ENCODE results near the gene TTC39B. TPM values are rescaled to one million over a fixed set of nuclear protein-coding genes. Genes with fewer than 3 reads are reported as not detected.

The TTC39B gene
- total and polyA plus RNA-seq, 11 donors, result 0.42 to 5.9 (median 1.2) TPM

DNA sequence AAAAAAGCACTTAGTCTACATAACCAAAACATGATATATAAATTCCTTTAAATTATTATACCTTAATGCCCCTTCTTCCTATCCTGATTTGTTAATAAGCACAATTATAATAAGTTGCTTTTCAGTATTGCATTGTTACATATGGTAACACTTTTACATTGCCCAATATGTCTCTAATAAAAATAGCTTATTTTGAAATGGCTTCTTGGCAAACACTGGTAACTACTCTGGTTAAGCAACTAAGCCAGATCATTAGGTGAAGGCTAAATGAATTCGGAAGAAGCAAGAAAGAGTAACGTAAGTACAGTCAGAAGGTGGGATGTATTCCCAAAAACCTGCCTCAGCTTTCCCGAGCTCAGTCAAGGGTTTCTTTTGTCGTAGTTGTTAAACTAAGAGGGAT lies 85.3 kb downstream of the TTC39B start:
- intact Hi-C loops (cut with DNase I), result no loop called here
- Histone ChIP-seq H3K4me1 (no peaks in the 10 kb centered on the region), H3K36me3 (peaks cover 0 to 9% (median 3%) of the 10 kb centered on the region in 9 donors), H3K9me3 (no peaks in the 10 kb centered on the region), H3K27ac (no peak overlapping the region), H3K4me3 (no peak overlapping the region), H3K27me3 (no peaks in the 10 kb centered on the region)
- WGBS, 4 donors, result 84 to 97% (median 90%) methylated on average over 4 of the region's 4 CpGs
- ATAC-seq, result no peak
- no peak for DNase-seq
- TF ChIP-seq POLR2A (IDR thresholded peaks at IDR 0.05), result no peak
- TF ChIP-seq, protein P1, sequence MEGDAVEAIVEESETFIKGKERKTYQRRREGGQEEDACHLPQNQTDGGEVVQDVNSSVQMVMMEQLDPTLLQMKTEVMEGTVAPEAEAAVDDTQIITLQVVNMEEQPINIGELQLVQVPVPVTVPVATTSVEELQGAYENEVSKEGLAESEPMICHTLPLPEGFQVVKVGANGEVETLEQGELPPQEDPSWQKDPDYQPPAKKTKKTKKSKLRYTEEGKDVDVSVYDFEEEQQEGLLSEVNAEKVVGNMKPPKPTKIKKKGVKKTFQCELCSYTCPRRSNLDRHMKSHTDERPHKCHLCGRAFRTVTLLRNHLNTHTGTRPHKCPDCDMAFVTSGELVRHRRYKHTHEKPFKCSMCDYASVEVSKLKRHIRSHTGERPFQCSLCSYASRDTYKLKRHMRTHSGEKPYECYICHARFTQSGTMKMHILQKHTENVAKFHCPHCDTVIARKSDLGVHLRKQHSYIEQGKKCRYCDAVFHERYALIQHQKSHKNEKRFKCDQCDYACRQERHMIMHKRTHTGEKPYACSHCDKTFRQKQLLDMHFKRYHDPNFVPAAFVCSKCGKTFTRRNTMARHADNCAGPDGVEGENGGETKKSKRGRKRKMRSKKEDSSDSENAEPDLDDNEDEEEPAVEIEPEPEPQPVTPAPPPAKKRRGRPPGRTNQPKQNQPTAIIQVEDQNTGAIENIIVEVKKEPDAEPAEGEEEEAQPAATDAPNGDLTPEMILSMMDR (IDR thresholded peaks at IDR 0.05), result no peak

DNA sequence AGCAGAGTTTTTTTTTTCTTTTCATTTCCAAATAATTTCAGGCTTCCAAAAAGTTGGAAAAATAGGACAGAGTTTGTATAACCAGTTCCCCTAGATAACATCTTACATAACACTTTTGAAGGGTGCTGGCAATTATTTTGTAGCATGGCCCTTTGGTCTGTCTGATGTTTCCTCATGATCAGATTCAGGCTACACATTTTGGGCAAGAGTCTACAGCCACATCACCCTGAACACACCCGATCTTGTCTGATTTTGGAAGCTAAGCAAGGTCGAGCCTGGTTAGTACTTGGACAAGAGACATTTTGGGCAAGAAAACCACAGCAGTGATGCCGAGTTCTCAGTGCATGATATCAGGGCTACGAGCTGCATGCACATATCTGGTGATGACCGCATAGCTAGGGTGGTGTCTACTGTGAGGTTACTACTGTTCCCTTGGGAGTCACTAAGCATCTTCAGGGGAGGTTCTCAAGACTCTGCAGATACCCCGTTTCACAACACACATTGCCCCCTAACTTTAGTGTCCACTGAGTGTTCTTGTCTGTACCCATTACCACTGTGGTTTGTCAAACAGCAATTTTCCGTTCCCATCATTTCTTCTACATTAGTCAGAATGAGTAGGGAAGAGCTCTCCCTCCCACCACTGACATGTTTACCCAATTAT lies 86.2 kb downstream of the TTC39B start:
- no peak overlapping the region for H3K27ac ChIP-seq
- no peaks in the 10 kb centered on the region for H3K4me1 ChIP-seq
- ATAC-seq (peak in 1 of 4 donors; percentile 45), DNase-seq (no peak)
- no peaks in the 10 kb centered on the region for H3K9me3 ChIP-seq
- WGBS, 4 donors, result 78 to 89% (median 87%) methylated on average over 7 of the region's 7 CpGs
- TF ChIP-seq, protein P1 (IDR thresholded peaks at IDR 0.05), result no peak
- TF ChIP-seq POLR2A (IDR thresholded peaks at IDR 0.05), result no peak
- no peaks in the 10 kb centered on the region for H3K27me3 ChIP-seq
- peaks cover 0 to 9% (median 3%) of the 10 kb centered on the region in 9 donors for H3K36me3 ChIP-seq
- intact Hi-C loops (cut with DNase I), result no loop called here
- H3K4me3 ChIP-seq, result no peak overlapping the region

DNA sequence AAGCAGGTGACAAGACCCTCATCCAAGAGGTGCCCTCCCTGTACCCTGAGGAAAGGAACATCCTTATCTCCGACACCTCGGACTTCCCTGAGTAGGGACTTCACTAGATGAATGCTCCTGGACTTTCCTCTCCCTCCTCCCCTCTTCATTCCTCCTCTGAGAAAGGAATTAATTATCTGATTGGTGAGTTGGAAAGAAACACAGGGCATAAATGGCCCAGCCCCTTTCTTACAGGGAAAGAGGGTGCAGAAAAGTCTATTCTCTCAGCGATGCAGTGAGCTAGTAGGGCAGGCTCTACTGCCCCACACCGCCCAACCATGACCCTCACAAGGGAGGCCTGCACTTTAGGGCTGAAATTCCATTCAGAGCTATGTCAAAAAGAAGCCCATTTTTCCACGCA lies 87.5 kb downstream of the TTC39B start:
- no peak for ATAC-seq
- no peak for DNase-seq
- no peaks in the 10 kb centered on the region for H3K27me3 ChIP-seq
- H3K9me3 ChIP-seq, result no peaks in the 10 kb centered on the region
- peaks cover 0 to 9% (median 3%) of the 10 kb centered on the region in 9 donors for H3K36me3 ChIP-seq
- no peaks in the 10 kb centered on the region for H3K4me1 ChIP-seq
- no peak overlapping the region for H3K4me3 ChIP-seq
- intact Hi-C loops (cut with DNase I), result loop anchor here in 3 of 10 donors (10.0 kb wide), 3 partner anchors 85 to 205 kb away; partner anchors contain the start of genes SNAPC3 (in 1 of the 3) and TTC39B (in 1 of the 3)
- TF ChIP-seq, protein P1 (IDR thresholded peaks at IDR 0.05), result no peak
- TF ChIP-seq POLR2A (IDR thresholded peaks at IDR 0.05), result no peak
- H3K27ac ChIP-seq, result no peak overlapping the region
- WGBS, 4 donors, result 83 to 92% (median 88%) methylated on average over 5 of the region's 5 CpGs

DNA sequence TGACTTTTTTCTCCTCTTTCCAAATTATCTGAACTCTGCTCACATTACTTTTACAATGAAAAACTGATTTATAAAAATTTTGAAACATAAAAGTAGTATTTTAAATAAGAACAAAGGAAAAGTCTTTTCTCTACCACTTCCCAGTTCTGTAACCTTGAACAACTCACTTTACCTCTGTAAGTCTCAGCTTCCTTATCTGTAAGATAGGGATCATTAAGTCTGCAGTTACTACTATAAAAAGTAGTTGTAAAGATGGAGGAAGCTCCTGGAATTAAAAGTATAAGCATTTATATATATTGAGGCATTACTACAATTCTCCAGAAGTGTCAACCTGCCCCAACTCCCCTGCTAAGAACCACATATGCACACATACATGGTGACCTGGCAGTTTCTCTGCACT lies 88.0 kb downstream of the TTC39B start:
- TF ChIP-seq, protein P1 (IDR thresholded peaks at IDR 0.05), result no peak
- no peak for TF ChIP-seq POLR2A (IDR thresholded peaks at IDR 0.05)
- ATAC-seq (no peak), DNase-seq (no peak)
- Histone ChIP-seq H3K4me3 (no peak overlapping the region), H3K36me3 (peaks cover 0 to 9% (median 3%) of the 10 kb centered on the region in 9 donors), H3K27me3 (no peaks in the 10 kb centered on the region), H3K27ac (no peak overlapping the region), H3K9me3 (no peaks in the 10 kb centered on the region), H3K4me1 (no peaks in the 10 kb centered on the region)
- intact Hi-C loops (cut with DNase I), result loop anchor here in 3 of 10 donors (10.0 kb wide), 3 partner anchors 86 to 206 kb away; partner anchors contain the start of genes SNAPC3 (in 1 of the 3) and TTC39B (in 1 of the 3)

All from heart left ventricle (tissue), 16 donors.